ENCODE data around the gene USP49.

GRCh38 chr6:41878961-41879405 is 16.2 kb downstream of the USP49 start:
- no peak for TF ChIP-seq CTCF (IDR thresholded peaks at IDR 0.05)
- no peak for TF ChIP-seq POLR2A (IDR thresholded peaks at IDR 0.05)
